GM11168 (cell line): ENCODE measurements around the gene NIFK.
"Not testable (repeated sequence)": the region's sequence is repeated elsewhere in the genome, so short reads cannot be mapped to it uniquely, and the experiment has no call there.

Experiments
- in situ Hi-C: fragments of 300-500 bp; cut with MboI; formaldehyde crosslinking; loops from one replicate; pipeline ENCODE4 v1.12.0; 2022; ENCODE audit warnings: low sequenced_read_pairs; ENCODE audit not compliant: unreplicated experiment

NIFK gene

GRCh38 chr2:121735518-121736074 is 1.1 kb downstream of the NIFK start:
- in situ Hi-C loops = no loop called here

GRCh38 chr2:121734544-121734943 is 2.1 kb downstream of the NIFK start:
- in situ Hi-C loops = not testable (repeated sequence)

- in situ Hi-C loops = no loop called here
These were observed 5.3 kb downstream of the NIFK start for GRCh38 chr2:121731366-121731765.

GRCh38 chr2:121727950-121728349 is 8.7 kb downstream of the NIFK start:
- in situ Hi-C loops = no loop called here

GRCh38 chr2:121727332-121727731 is 9.3 kb downstream of the NIFK start:
- in situ Hi-C loops = no loop called here

DNA sequence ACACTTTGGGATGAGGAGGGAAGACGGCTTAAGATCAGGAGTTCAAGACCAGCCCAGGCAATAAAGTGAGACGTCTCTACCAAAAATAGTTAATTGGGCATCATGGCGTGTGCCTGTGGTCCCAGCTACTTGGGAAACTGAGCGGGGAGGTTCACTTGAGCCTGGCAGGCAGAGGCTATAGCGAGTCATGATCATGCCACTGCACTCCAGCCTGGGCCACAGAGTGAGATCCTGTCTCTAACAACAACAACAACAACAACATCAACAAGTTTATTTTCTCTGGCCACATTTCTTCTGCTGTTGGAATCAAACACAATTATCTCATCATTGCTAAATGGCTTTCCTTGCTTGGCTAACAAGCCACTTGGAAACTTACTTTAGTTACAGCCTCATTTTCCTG is 13.4 kb downstream of the NIFK start:
- in situ Hi-C loops = loop anchor here (25.0 kb wide), 1 partner anchor 336 kb away; no protein-coding TSS in a partner anchor

- in situ Hi-C loops = loop anchor here (25.0 kb wide), 1 partner anchor 335 kb away; no protein-coding TSS in a partner anchor
These were observed 14.2 kb downstream of the NIFK start for GRCh38 chr2:121722479-121722878.

DNA sequence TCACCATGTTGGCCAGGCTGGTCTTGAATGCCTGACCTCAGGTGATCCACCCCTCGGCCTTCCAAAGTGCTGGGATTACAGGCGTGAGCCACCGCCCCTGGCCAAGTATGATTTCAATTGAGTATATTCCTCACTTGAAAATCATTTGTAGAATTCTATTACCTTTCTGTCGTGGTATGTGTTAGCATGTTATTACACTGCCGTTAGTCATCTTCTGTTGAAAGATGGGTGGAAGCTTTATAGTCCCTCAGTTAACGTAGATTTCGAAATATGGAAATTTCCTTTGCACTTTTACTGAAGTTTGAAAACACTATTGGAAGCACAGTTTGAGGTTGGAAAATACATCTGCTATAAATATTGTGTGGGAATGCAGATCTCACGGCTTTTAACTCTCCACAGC is 14.7 kb downstream of the NIFK start:
- in situ Hi-C loops = loop anchor here (25.0 kb wide), 1 partner anchor 335 kb away; no protein-coding TSS in a partner anchor

- in situ Hi-C loops = loop anchor here (25.0 kb wide), 1 partner anchor 330 kb away; no protein-coding TSS in a partner anchor
These were observed 19.1 kb downstream of the NIFK start for GRCh38 chr2:121717529-121717928.

DNA sequence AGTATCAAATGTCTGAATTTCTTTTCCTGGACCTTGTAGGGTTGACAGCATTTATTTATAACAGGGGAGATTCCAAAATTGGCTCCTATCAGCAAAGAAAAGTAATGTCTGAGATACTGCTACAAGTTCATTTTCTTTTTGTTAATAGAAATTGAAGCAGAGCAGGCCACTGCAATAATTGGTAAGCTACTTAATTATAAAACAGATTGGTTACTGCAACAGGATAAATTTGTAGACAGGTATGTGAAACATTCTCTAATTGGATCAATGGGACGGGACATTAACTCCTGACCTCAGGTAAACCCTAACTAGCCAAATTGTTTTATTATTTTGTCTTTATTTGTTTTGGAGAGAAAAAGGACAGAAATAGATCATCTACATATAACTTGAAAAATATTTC is 20.5 kb downstream of the NIFK start:
- in situ Hi-C loops = loop anchor here (25.0 kb wide), 1 partner anchor 329 kb away; no protein-coding TSS in a partner anchor

DNA sequence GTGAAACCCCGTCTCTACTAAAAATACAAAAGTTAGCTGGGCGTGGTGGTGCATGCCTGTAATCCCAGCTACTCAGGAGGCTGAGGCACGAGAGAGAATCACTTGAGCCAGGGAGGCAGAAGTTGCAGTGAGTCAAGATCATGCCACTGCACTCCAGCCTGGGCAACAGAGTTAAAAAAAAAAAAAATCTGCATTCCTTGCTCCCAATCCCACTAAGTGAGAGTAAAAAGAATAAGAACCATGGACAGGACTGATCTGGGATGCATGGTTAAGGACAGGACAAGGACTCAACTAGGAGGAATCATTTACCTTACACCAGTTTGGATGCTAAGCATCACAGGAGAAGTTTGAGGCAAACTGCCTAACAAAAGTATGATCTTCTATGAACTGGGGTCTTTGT is 25.2 kb downstream of the NIFK start:
- in situ Hi-C loops = loop anchor here (5.0 to 25.0 kb wide), 2 partner anchors 174 to 324 kb away; no protein-coding TSS in a partner anchor

DNA sequence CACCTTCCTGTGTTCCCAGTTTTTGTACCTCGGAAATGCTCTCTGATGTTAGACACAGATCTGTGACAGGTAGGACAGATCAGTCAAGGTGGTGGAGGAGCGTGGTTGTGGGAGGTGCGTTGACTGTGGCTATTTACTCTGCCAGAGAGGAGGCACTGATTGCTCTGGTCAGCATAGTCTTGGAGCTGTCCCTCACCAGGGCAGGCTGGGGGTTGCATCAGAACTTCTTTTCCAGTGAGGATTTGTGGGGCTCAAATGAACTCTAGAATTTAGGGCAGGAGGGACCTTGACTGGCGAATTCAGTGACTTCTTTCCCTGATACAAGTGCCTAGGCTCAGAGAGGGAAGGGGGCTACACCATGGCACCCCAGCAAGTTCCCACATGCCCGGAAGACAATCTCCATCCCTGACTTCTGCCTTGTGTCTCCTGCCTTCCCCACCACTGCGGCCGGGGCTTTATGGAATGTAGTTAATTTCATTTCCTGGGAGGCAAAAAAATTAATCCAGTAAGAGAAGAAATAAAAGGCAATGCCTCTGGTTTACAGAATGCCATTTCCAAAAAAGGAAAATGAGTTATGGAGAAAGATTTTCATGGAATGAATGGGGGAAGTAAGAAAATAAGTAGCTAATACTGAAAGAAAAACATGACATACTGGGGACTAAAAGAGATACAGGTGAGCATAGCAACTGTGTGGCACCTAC is 26.1 kb downstream of the NIFK start:
- in situ Hi-C loops = loop anchor here (5.0 to 25.0 kb wide), 2 partner anchors 173 to 323 kb away; no protein-coding TSS in a partner anchor

GRCh38 chr2:121709776-121710469 is 26.8 kb downstream of the NIFK start:
- in situ Hi-C loops = loop anchor here (5.0 to 25.0 kb wide), 2 partner anchors 173 to 323 kb away; no protein-coding TSS in a partner anchor

DNA sequence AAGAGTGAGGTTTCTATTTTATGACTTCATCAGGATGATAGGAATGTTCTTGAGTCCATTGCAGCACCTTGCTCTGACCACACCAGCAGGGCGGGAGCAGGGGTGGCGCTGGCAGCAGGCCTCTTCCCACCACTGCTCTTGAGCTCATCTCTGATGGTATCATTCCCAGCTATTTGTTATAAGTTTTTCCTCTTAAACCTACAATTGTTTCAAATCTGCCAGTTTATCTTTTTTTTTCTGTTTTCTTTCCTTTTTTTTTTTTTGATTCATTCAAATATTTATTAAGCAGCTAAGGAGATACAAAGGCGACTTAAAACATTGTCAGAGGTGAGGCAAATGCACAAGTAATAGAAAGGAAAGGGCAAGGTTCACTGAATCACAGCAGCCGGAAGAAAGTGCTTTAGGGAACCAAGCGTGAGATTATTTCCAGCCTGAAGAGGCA is 28.7 kb downstream of the NIFK start:
- in situ Hi-C loops = loop anchor here (25.0 kb wide), 1 partner anchor 321 kb away; no protein-coding TSS in a partner anchor

GRCh38 chr2:121707344-121707919 is 29.2 kb downstream of the NIFK start:
- in situ Hi-C loops = loop anchor here (25.0 kb wide), 1 partner anchor 320 kb away; no protein-coding TSS in a partner anchor

DNA sequence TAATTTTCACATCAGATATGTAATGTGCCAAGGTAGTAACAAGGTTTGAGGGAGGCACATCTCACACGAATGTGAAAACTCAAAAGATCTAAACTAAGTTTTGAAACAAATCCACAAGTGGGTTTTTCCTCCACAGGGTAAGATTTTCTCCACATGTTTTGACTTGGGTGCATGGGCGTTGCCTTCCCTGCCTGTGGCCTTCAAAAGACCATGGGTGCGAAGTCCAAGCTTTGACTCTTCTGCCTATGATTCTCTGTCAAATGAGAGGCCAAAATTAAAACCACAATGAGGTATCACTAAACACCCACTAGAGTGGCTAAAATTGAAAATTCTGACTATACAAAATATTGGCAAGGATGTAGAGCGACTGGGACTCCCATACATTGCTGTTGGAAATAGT is 30.7 kb downstream of the NIFK start:
- in situ Hi-C loops = loop anchor here (25.0 kb wide), 1 partner anchor 319 kb away; no protein-coding TSS in a partner anchor

DNA sequence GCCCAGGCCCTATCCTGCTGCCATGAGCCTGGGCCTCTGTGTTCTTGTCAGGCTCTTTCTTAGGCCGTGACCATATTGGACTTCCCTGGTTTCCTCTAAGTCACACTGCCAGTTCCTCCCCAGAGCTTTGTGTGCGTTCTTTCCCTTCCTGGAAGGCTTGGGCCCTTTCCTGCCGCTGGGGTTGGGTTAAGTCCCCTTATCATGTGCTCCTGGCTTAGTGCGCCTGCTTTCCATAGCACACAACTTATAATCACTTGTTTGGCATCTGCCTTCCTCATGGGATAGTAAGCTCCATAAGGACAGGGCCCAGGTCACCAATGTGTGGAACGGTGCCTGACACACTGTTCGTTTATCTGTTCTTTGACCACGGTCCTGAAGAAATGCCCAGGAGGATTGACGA is 31.3 kb downstream of the NIFK start:
- in situ Hi-C loops = loop anchor here (25.0 kb wide), 1 partner anchor 318 kb away; no protein-coding TSS in a partner anchor

DNA sequence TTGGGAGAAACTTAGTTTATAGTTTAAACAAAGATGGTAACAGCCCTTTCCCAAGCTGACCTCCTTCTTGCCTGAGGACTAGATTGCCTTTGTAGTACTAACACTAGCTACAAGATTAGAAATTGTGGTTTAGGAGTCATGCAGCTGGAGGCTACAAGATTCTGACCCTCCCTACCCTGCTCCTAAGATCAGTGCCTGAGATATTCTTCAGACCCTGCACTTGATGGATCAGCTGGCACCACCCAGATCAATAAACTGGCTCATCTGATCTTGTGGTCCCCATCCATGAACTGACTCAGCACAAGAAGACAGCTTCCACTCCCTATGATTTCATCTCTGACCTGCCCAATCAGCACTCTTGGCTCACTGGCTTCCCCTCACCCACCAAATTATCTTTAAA is 34.9 kb downstream of the NIFK start:
- in situ Hi-C loops = loop anchor here (25.0 kb wide), 1 partner anchor 314 kb away; no protein-coding TSS in a partner anchor

DNA sequence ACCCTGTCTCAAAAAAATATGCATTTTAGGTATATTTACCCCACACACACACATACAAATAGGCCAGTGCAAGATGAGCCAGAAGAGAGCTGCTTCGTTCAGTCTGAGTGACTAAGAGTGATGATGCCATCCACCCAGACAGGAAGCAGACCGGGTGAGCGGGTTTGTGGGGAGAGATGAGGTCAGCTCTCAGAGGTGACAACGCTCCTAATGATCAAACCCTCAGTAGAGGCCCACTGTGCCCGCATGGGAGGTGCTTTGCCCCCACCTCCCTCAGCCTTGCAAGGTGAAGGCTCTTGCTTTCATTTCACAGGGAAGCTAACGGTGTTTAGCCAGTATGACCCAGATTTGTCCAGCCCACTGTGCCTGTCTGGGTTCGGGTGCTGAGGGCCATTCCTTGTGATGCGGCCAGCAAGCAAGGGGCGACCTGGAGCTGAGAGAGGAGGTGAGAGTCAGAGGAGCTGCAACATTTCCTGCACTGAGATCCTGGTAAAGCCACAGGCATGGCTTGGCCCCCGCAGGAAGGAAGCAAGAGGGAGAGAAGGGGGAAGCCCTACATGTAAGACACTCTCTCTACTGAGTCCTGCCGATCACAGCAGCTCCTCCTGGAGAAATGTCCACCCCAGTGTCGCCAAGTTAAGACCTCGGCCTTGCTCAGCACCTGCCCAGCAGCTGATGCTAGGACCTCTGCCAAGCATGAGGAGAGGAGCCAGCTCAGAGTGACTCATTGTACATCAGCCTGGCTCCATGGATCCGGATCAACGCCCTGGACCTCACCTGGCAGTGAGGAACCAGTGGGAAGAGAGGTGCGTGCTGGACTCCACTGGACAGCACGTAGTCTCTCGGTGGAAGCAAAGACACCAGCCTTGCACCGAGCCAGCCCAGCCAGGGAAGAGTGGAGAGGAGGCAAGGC is 37.0 kb downstream of the NIFK start:
- in situ Hi-C loops = loop anchor here (25.0 kb wide), 1 partner anchor 312 kb away; no protein-coding TSS in a partner anchor
